Mesenchymal stem cell (in vitro differentiated cells and primary cell): ENCODE measurements around the gene COL6A3.
"Not testable (repeated sequence)": the region's sequence is repeated elsewhere in the genome, so short reads cannot be mapped to it uniquely, and the experiment has no call there.

Source experiments
- DNase-seq: peaks from one replicate; pipeline ENCODE4 v3.0.0-alpha.2; 2013
- H2AFZ ChIP-seq: one replicate; pipeline ENCODE4 v1.6.1; 2013; ENCODE audit warnings: low read depth, mild to moderate bottlenecking, control low read depth, inconsistent platforms, low read length, moderate library complexity
- H2AK5ac ChIP-seq: 2 replicates; pipeline ENCODE4 v1.6.1; 2013; ENCODE audit warnings: low read length, moderate library complexity, mild to moderate bottlenecking, inconsistent platforms; ENCODE audit not compliant: severe bottlenecking
- H2BK120ac ChIP-seq: one replicate; pipeline ENCODE4 v1.6.1; 2013; ENCODE audit warnings: low read depth, mild to moderate bottlenecking, inconsistent platforms, low read length, moderate library complexity
- H2BK12ac ChIP-seq, 2 experiments: one replicate each; pipeline ENCODE4 v1.6.1; 2013; ENCODE audit warnings: inconsistent platforms in 2 of 2, low read length in 2 of 2, mild to moderate bottlenecking in 2 of 2, moderate library complexity in 2 of 2, control low read depth in 1 of 2
- H2BK15ac ChIP-seq: one replicate; pipeline ENCODE4 v1.6.1; 2013; ENCODE audit warnings: mild to moderate bottlenecking, low read depth, inconsistent platforms; ENCODE audit not compliant: poor library complexity, severe bottlenecking
- H2BK5ac ChIP-seq: 2 replicates; pipeline ENCODE4 v1.6.1; 2013; ENCODE audit warnings: low read depth, mild to moderate bottlenecking, low read length, control low read depth, inconsistent platforms; ENCODE audit not compliant: poor library complexity, severe bottlenecking
- H3K14ac ChIP-seq, 2 experiments: one replicate each; pipeline ENCODE4 v1.6.1; 2013; ENCODE audit warnings: inconsistent platforms in 2 of 2, low read length in 2 of 2, control low read depth in 1 of 2, mild to moderate bottlenecking in 1 of 2, moderate library complexity in 1 of 2
- H3K18ac ChIP-seq, 2 experiments: one replicate each; pipeline ENCODE4 v1.6.1; 2013; ENCODE audit warnings: inconsistent platforms in 2 of 2, low read length in 2 of 2, control low read depth in 1 of 2, low read depth in 1 of 2, mild to moderate bottlenecking in 1 of 2
- H3K23ac ChIP-seq, 2 experiments: one replicate each; pipeline ENCODE4 v1.6.1; 2013; ENCODE audit warnings: inconsistent platforms in 2 of 2, low read length in 2 of 2, mild to moderate bottlenecking in 2 of 2, moderate library complexity in 2 of 2, control low read depth in 1 of 2
- H3K27ac ChIP-seq: 2 replicates; pipeline ENCODE4 v1.5.1; 2013; ENCODE audit warnings: mild to moderate bottlenecking, moderate library complexity, low read length, control low read depth, inconsistent platforms; ENCODE audit not compliant: poor library complexity, severe bottlenecking
- H3K27me3 ChIP-seq, 2 experiments: 2 replicates each; pipeline versions ENCODE4 v1.6.1 to v1.7.0; 2013; ENCODE audit warnings: low read length in 2 of 2, mild to moderate bottlenecking in 2 of 2, moderate library complexity in 2 of 2, control low read depth in 1 of 2, inconsistent platforms in 1 of 2; ENCODE audit not compliant: control insufficient read depth in 1 of 2, insufficient read depth in 1 of 2
- H3K36me3 ChIP-seq, 2 experiments: 2 replicates each; pipeline versions ENCODE4 v1.6.1 to v1.7.0; 2013; ENCODE audit warnings: low read length in 2 of 2, control low read depth in 1 of 2, inconsistent platforms in 1 of 2, low read depth in 1 of 2, mild to moderate bottlenecking in 1 of 2; ENCODE audit not compliant: insufficient read depth in 2 of 2, control insufficient read depth in 1 of 2
- H3K4ac ChIP-seq, 2 experiments: one replicate each; pipeline ENCODE4 v1.6.1; 2013; ENCODE audit warnings: inconsistent platforms in 2 of 2, low read length in 2 of 2, mild to moderate bottlenecking in 2 of 2, moderate library complexity in 2 of 2, control low read depth in 1 of 2, low read depth in 1 of 2
- H3K4me1 ChIP-seq: 2 replicates; pipeline ENCODE4 v1.6.1; 2013; ENCODE audit warnings: low read depth, low read length, control low read depth; ENCODE audit not compliant: control insufficient read depth, insufficient read depth
- H3K4me2 ChIP-seq: 2 replicates; pipeline ENCODE4 v1.6.1; 2013; ENCODE audit warnings: low read length, mild to moderate bottlenecking, inconsistent platforms; ENCODE audit not compliant: poor library complexity, severe bottlenecking
- H3K4me3 ChIP-seq, 2 experiments: 2 replicates each; pipeline versions ENCODE4 v1.5.1 to v1.7.0; 2013; ENCODE audit warnings: low read length in 2 of 2, mild to moderate bottlenecking in 2 of 2, control low read depth in 1 of 2, low read depth in 1 of 2; ENCODE audit not compliant: insufficient read depth in 1 of 2
- H3K79me1 ChIP-seq: replicated peaks from 2 replicates; pipeline ENCODE4 v1.6.1; 2013; ENCODE audit warnings: mild to moderate bottlenecking, control low read depth, low read length, inconsistent platforms; ENCODE audit not compliant: poor library complexity, severe bottlenecking
- H3K9ac ChIP-seq: 2 replicates; pipeline ENCODE4 v1.7.0; 2013; ENCODE audit warnings: mild to moderate bottlenecking, low read length, moderate library complexity
- H3K9me3 ChIP-seq: 2 replicates; pipeline ENCODE4 v1.7.0; 2013; ENCODE audit warnings: mild to moderate bottlenecking, low read length; ENCODE audit not compliant: control insufficient read depth
- H4K8ac ChIP-seq: one replicate; pipeline ENCODE4 v1.6.1; 2013; ENCODE audit warnings: inconsistent platforms, mild to moderate bottlenecking, low read length, moderate library complexity
- H4K91ac ChIP-seq: one replicate; pipeline ENCODE4 v1.6.1; 2013; ENCODE audit warnings: mild to moderate bottlenecking, low read length, inconsistent platforms
- WGBS: methylation state at CpG from one replicate; pipeline ENCODE4 v1.1.7; 2013; ENCODE audit warnings: mixed read lengths; 5-methylcytosine and 5-hydroxymethylcytosine counted together

COL6A3 gene

GRCh38 chr2:237354172-237354571 is 59.8 kb downstream of the COL6A3 start:
- H2BK15ac ChIP-seq = not testable (repeated sequence)
- H3K36me3 ChIP-seq = peaks cover 0 to 100% of the 10 kb centered on the region in 2 experiments

GRCh38 chr2:237353215-237353614 is 60.7 kb downstream of the COL6A3 start:
- H2BK15ac ChIP-seq = peak overlapping the region; percentile 30
- H3K27me3 ChIP-seq = peaks cover 0 to 8% of the 10 kb centered on the region in 2 experiments
- peak overlapping the region; percentile 4 for H4K8ac ChIP-seq
- no peak for DNase-seq
- H3K4me2 ChIP-seq = no peak overlapping the region
- no peak overlapping the region for H2BK120ac ChIP-seq
- H4K91ac ChIP-seq = no peak overlapping the region
- no peak overlapping the region for H3K18ac ChIP-seq
- no peaks in the 10 kb centered on the region for H3K9me3 ChIP-seq
- peak overlapping the region; percentile 65 for H3K9ac ChIP-seq
- no peaks in the 10 kb centered on the region for H3K79me1 ChIP-seq
- 75% methylated on average over 5 of the region's 5 CpGs for WGBS
- no peak overlapping the region for H3K14ac ChIP-seq
- H2BK5ac ChIP-seq = no peak overlapping the region
- peaks cover 2% of the 10 kb centered on the region for H3K4me1 ChIP-seq
- H3K4me3 ChIP-seq = no peak overlapping the region
- no peak overlapping the region for H3K27ac ChIP-seq
- H2BK12ac ChIP-seq = no peak overlapping the region
- H2AK5ac ChIP-seq = no peak overlapping the region
- peaks cover 0 to 100% of the 10 kb centered on the region in 2 experiments for H3K36me3 ChIP-seq
- H3K4ac ChIP-seq = no peak overlapping the region
- H3K23ac ChIP-seq = no peak overlapping the region
- no peak overlapping the region for H2AFZ ChIP-seq

More at GRCh38 chr2:237354172-237354571, 59.8 kb downstream of the COL6A3 start:
- not testable (repeated sequence) for H4K8ac ChIP-seq, H3K4ac ChIP-seq, H3K14ac ChIP-seq, H4K91ac ChIP-seq, H3K9me3 ChIP-seq, H3K79me1 ChIP-seq, H3K4me2 ChIP-seq, H2BK12ac ChIP-seq, H2BK120ac ChIP-seq, H3K4me1 ChIP-seq, H2BK5ac ChIP-seq, H2AFZ ChIP-seq, H3K27me3 ChIP-seq, H3K27ac ChIP-seq, H2AK5ac ChIP-seq, H3K4me3 ChIP-seq, H3K23ac ChIP-seq, DNase-seq, H3K18ac ChIP-seq
- 91% methylated on average over 5 of the region's 6 CpGs for WGBS
- peak overlapping the region; percentile 80 for H3K9ac ChIP-seq

- Histone ChIP-seq H2BK5ac (no peak overlapping the region), H3K9ac (peak overlapping the region; percentile 65), H3K18ac (no peak overlapping the region), H3K79me1 (no peaks in the 10 kb centered on the region), H2BK12ac (no peak overlapping the region), H3K36me3 (peaks cover 0 to 100% of the 10 kb centered on the region in 2 experiments), H2AK5ac (no peak overlapping the region), H3K14ac (no peak overlapping the region), H3K4me1 (peaks cover 2% of the 10 kb centered on the region), H3K27me3 (peaks cover 0 to 8% of the 10 kb centered on the region in 2 experiments), H3K9me3 (no peaks in the 10 kb centered on the region), H4K8ac (peak overlapping the region; percentile 0), H3K4me3 (no peak overlapping the region), H3K4me2 (no peak overlapping the region), H2AFZ (no peak overlapping the region), H3K23ac (no peak overlapping the region), H3K27ac (no peak overlapping the region), H2BK15ac (no peak overlapping the region), H3K4ac (no peak overlapping the region), H2BK120ac (no peak overlapping the region), H4K91ac (no peak overlapping the region)
- no peak for DNase-seq
- WGBS = 85% methylated on average over 6 of the region's 6 CpGs
These were observed 61.6 kb downstream of the COL6A3 start for GRCh38 chr2:237352279-237352845.

GRCh38 chr2:237351796-237352195 is 62.2 kb downstream of the COL6A3 start:
- Histone ChIP-seq H2BK120ac (no peak overlapping the region), H3K27me3 (peaks cover 0 to 8% of the 10 kb centered on the region in 2 experiments), H3K9ac (peak overlapping the region; percentile 65), H2BK5ac (no peak overlapping the region), H3K4me3 (no peak overlapping the region), H4K91ac (no peak overlapping the region), H3K27ac (no peak overlapping the region), H3K14ac (no peak overlapping the region), H3K4me2 (no peak overlapping the region), H3K79me1 (no peaks in the 10 kb centered on the region), H2AK5ac (no peak overlapping the region), H3K36me3 (peaks cover 0 to 100% of the 10 kb centered on the region in 2 experiments), H3K9me3 (no peaks in the 10 kb centered on the region), H3K4ac (no peak overlapping the region), H2BK15ac (no peak overlapping the region), H2AFZ (no peak overlapping the region), H3K4me1 (peaks cover 2% of the 10 kb centered on the region), H3K23ac (no peak overlapping the region), H2BK12ac (no peak overlapping the region), H3K18ac (no peak overlapping the region), H4K8ac (no peak overlapping the region)
- WGBS = 82% methylated on average over 4 of the region's 4 CpGs
- DNase-seq = no peak
